Activated T-cell treated with anti-CD3 and anti-CD28 coated beads for 1 hour (primary cell): ENCODE results near the gene PPP2R5D.
"Not testable (repeated sequence)": the region's sequence is repeated elsewhere in the genome, so short reads cannot be mapped to it uniquely, and the experiment has no call there.

Experiments
- DNase-seq: peaks from one replicate; pipeline ENCODE4 v3.0.0-alpha.2; 2020; ENCODE audit warnings: low read depth

PPP2R5D gene

GRCh38 chr6:43032326-43032725, 48.0 kb downstream of the PPP2R5D start:
- no peak for DNase-seq

- DNase-seq: no peak
Observed at GRCh38 chr6:43033496-43034189, 49.3 kb downstream of the PPP2R5D start.

- DNase-seq: no peak
Observed at GRCh38 chr6:43034190-43034525, 49.8 kb downstream of the PPP2R5D start.

GRCh38 chr6:43035495-43036194, 51.3 kb downstream of the PPP2R5D start:
- DNase-seq: no peak

- DNase-seq: no peak
Observed at GRCh38 chr6:43036712-43037111, 52.3 kb downstream of the PPP2R5D start.

GRCh38 chr6:43037197-43037596, 52.8 kb downstream of the PPP2R5D start:
- DNase-seq: no peak

- no peak for DNase-seq
Observed at GRCh38 chr6:43037706-43038105, 53.3 kb downstream of the PPP2R5D start.

GRCh38 chr6:43038727-43039126, 54.4 kb downstream of the PPP2R5D start:
- DNase-seq: no peak

GRCh38 chr6:43040542-43041257, 56.3 kb downstream of the PPP2R5D start:
- DNase-seq: no peak

GRCh38 chr6:43041475-43041874, 57.1 kb downstream of the PPP2R5D start:
- DNase-seq: not testable (repeated sequence)

- no peak for DNase-seq
Observed at GRCh38 chr6:43043310-43043709, 58.9 kb downstream of the PPP2R5D start.

- DNase-seq: no peak
Observed at GRCh38 chr6:43045371-43045930, 61.1 kb downstream of the PPP2R5D start.

- DNase-seq: no peak
Observed at GRCh38 chr6:43047998-43048397, 63.6 kb downstream of the PPP2R5D start.

- no peak for DNase-seq
Observed at GRCh38 chr6:43050981-43051380, 66.6 kb downstream of the PPP2R5D start.

GRCh38 chr6:43052225-43052841, 68.0 kb downstream of the PPP2R5D start:
- no peak for DNase-seq

GRCh38 chr6:43052842-43053544, 68.6 kb downstream of the PPP2R5D start:
- no peak for DNase-seq

GRCh38 chr6:43053545-43054205, 69.3 kb downstream of the PPP2R5D start, which contains the start of gene CUL7:
CUL7 (minus strand) TSS chr6:43053851; CDS start chr6:43052788, 1,063 bp downstream.
- peak; percentile 79 for DNase-seq

GRCh38 chr6:43054206-43054943, 70.0 kb downstream of the PPP2R5D start:
- no peak for DNase-seq

- no peak for DNase-seq
Observed at GRCh38 chr6:43055966-43056365, 71.6 kb downstream of the PPP2R5D start.

GRCh38 chr6:43058531-43058930, 74.2 kb downstream of the PPP2R5D start:
- no peak for DNase-seq
